ENCODE measurements around the gene ITPKB.

Gene ITPKB

GRCh38 chr1:226682871-226683814, 55.9 kb downstream of the ITPKB start:
- no peak for DNase-seq

DNA sequence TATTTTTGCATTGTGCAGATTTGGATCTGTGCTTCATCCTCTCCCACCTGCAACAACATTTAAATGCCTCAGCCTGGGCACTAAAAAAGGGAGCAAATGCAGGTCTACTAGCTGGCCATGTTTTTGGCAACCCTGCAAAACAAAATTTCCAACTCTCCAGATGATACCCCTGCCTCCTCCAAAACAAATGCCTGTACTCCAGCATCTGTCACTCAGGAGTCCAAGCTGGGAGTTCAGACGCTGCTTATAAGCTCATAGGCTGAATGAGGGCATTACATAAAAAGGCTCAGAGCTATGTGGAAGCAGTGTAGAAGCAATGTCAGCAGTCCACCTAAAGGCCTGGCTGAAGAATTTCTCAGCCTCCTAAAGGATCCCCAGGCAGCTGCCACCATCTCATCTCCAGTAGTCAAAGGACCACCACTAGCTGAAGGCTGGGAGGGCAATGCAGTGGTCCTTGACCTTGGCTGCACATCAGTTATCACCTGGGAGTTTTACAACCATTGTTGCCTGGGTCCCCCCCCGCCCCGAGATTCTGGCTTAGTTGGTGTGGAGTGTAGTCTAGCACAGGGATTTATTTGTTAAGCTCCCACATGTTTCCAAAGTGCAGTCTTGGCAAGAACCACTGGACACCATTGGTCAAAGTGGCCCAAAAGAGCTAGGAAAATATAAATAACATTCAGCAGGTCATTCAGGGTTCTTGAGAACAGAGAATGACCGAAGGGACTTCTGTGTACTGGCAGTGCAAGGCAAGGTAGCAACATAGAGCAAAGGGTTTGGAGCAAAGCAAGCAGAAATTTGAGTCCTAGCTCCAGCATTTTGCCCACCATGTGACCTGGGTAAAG, 57.2 kb downstream of the ITPKB start:
- no peak for DNase-seq

GRCh38 chr1:226680653-226681052, 58.4 kb downstream of the ITPKB start:
- DNase-seq = no peak

DNA sequence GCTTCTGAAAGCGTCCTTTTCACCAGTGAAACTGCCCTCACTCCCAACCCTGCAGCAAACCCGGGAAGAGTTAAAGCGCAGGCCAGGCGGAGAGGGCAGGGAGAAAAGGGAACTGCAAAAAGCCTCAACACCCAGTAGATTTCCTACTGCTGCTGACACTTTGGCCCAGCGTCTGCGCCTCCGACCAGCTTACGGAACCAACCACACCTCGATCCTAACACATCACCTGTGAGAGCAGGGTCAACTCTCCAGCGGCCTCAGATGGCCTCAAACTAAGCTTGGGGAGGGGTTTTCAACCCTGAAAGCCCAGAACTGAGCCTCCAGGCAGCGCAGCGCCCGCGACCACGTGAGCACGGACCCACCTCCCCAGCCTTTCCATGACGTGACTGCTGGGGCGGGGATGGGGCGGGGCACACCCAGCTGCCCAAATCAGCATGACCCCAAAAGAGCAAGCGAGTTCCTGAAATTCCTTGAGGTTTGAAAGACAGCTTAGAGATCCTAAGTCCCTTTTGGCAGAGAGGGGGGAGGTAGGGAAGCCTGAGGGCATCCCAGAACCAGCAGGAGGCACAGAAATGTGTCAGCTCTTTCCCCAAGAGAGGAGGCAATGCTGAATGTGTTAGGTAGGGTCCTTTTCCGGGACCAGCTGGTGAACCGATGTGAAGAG, 59.1 kb downstream of the ITPKB start:
- DNase-seq = peak; percentile 71

DNA sequence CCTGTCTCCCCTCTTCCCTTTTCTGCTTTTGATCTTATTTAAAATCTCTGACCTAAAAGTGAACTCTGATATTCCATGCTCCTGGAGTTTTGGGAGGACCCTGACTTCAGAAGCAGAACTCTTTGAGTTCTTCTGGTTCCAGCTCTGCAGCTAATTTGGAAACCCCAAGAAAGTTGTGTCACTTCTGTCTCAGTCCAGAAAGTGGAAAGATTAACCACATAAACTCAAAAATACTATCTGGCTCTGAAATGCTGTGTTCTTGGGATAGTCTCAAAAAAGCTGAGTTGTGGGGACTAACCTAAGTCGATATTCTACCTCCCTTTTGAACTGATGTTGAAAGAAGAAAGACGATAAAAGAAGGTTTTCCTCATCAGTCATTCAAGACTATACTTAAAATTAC, 59.8 kb downstream of the ITPKB start:
- DNase-seq = no peak

- DNase-seq = no peak
Observed at GRCh38 chr1:226678701-226679100, 60.4 kb downstream of the ITPKB start.

DNA sequence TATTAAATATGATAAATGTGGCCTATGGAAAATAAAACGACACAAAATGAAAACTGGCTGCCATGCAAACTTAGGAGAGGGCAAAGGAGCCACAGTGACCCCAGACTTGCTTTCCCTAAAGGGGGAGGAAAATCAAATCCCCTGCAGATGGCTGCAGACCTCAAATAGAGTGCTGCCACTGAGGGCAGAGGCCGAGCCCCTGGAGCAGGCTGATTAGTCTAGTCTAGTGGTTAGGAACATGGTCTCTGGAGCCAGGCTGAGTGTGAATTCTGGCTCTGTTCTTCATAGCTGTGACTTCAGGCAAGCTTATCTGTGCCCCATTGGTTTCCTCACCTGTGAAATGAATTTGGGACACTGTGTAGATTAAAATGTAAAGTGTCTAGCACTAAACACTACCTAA, 60.8 kb downstream of the ITPKB start:
- DNase-seq = no peak

GRCh38 chr1:226677027-226678020, 61.8 kb downstream of the ITPKB start:
- no peak for DNase-seq

DNA sequence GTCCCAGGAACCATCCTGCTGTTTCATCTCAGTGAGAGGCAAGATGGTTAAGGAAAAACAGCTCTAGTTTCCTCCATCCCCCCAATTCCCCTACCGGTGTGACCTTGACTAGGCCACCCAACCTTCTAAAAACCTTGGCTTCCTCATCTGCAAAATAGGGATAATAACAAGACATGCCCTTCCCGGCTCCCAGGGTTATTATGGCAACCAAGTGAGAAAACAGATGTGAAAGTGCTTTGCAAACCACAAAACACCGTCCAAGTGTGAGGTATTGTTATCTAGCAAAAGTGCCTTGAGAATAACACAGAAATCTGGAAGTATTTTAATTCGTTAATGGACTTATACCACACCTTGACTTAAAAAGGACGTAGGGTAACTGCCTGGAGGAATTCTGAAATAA, 62.7 kb downstream of the ITPKB start:
- no peak for DNase-seq

DNA sequence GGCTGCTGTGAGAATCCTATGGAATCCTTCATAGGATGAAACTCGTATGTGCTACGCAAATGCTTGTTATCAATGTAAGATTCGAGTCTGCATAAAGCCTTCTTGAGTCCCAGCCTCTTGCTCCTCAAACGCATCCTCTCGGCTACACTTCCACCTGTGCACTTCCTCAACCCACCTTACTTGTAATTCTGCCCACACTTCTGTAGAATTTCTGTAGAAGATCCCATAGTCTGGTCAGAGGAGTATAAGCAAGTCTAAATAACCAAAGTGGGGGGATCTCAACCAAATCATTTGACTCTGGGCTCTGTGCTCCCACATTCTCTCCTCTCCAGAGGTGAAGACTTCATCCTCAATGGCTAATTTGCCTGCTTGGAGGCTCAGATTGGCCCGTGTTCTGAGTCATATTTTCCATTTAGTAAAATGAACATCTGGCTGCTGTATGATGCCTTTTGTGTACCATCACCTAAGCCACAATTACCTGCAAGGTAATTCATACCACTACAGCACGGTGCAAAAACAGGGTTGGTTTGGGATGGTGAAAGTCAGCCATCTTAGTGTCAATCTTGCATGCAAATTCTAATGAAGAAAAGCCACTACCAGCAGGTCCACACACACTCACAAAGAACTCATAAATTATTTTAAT, 63.2 kb downstream of the ITPKB start:
- no peak for DNase-seq

GRCh38 chr1:226674892-226675714, 64.0 kb downstream of the ITPKB start:
- DNase-seq = peak; percentile 29

DNA sequence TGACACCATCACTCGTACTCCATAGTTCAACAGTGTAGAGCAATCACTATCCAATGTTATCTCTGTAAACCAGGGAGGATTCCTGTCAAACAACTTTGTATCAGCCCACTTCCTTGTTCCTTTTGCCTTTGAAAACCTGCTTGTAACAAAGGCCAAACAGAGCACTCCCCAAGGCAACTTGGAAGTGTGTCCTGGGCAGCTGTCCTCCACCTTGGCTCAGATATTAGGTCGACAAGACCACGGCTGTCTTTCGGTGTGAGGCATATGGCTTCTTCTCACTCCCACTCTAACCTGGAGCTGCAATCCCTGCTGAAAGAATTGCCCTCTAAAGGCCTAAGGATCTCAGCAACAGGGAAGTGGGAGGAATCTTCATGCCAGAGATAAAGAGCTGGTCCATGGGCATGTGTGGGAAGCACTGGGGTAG, 66.7 kb downstream of the ITPKB start:
- no peak for DNase-seq

DNA sequence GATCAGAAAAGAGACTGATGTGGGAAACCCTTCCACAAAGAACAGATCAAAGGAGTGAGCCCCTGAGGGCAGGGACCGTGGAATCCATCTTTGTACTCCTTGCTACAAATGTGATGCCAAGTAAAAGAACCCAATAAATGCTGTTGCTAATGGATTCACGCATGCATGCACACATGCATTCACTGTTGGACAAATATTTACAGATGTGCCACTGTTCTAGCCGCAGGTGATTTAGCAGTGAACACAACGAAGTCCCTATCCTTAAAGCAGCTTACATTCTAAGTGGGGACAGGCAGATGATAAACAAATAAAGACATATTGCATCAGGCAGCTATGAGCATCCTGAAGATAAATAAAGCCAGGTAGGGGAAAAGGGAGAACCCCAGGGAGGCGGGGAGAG, 67.8 kb downstream of the ITPKB start:
- no peak for DNase-seq

DNA sequence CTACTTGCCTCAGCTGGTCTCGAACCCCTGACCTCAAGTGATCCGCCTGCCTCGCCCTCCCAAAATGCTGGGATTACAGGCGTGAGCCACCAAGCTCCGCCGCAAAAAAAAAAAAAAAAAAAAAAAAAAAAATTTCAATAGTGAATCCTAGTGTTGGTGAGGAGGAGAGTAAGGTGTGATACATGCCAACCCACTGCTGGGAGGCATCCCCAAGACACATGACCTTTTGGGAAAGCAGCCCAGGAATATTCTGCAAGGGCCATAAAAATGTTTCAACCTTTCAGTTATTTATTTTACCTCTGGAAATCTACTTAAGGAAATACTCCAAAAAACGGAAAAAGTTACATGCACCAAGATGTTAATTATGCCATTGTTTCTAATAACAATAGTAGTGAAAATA, 69.0 kb downstream of the ITPKB start:
- no peak for DNase-seq

GRCh38 chr1:226668173-226668560, 70.9 kb downstream of the ITPKB start:
- DNase-seq = no peak

DNA sequence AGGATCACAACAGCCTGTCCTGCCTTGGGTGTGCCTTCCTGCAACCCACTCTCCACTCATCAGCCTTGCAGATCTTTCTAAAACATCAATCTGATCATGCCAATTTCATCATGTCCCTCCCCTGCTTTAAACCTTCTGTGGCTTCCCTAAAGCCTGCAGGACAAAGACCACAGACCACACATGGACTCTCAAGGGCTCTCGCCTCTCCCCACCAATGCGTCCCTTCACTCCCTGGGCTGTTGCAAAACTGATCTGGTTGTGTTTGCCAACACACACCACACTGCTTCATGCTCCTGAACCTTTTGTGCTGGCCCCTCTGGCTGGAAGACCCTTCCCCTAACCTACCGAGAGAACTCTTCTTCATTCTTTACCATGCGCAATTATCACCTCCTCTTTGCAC, 72.4 kb downstream of the ITPKB start:
- DNase-seq = no peak

GRCh38 chr1:226666164-226666506, 72.9 kb downstream of the ITPKB start:
- no peak for DNase-seq

DNA sequence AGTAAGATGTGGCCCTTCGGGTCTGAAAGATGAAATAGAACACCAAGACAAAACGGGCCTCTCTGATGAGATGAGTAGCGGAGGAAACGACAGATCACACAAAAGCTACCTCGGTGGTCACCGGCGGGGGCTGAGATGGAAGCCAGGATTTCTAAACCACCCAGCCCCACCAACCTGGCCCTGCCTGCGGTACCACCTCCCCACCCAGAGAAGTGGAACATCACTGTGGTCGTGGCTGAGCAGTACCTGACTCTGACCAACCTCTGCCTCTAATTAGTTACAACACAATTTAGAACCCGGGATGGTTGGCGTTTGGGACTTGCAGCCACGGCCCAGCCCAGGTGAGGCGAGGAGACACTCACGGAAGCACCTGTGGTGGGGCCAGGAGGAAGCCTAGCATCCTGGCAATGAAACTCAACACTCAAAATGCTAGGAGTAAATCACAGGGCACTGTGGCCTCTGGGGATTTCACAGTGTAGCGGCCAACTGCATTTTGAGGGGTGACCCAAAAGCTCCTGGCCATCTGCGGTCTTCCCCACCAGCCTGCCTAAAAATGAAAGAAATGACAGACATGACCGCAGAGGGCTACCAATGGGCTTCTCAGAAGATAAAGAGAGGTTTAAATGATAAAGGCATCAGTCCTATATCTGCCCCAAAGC, 73.4 kb downstream of the ITPKB start:
- DNase-seq = no peak

GRCh38 chr1:226664413-226665101, 74.5 kb downstream of the ITPKB start:
- DNase-seq = no peak

- DNase-seq = no peak
Observed at GRCh38 chr1:226663327-226663704, 75.8 kb downstream of the ITPKB start.

Data from NCI-H1436 (cell line).